ENCODE results near the gene IL6ST.

The IL6ST gene

GRCh38 chr5:55894135-55894534, 100.6 kb downstream of the IL6ST start:
- DNase-seq: no peak

- no peak for DNase-seq
Observed at GRCh38 chr5:55892479-55892878, 102.3 kb downstream of the IL6ST start.

- no peak for DNase-seq
Observed at GRCh38 chr5:55888205-55888604, 106.6 kb downstream of the IL6ST start.

GRCh38 chr5:55885359-55885758, 109.4 kb downstream of the IL6ST start:
- DNase-seq: no peak

Measured in C1 segment of cervical spinal cord (tissue), 14 donors.